Loucy (cell line): ENCODE data around the gene AGAP3.

Source experiments
- EZH2phosphoT487 ChIP-seq: fragments of 200-600 bp; IDR thresholded peaks from 2 replicates; pipeline ENCODE4 v1.6.1; 2018; ENCODE audit warnings: antibody characterized with exemption, mild to moderate bottlenecking, moderate library complexity, borderline replicate concordance
- TF ChIP-seq, protein P1 (sequence below): fragments of 200-600 bp; sonication (generic); conservative IDR thresholded peaks from 2 replicates; pipeline ENCODE4 v1.5.1; 2014; ENCODE audit warnings: mild to moderate bottlenecking, antibody characterized with exemption, low read length

DNA sequence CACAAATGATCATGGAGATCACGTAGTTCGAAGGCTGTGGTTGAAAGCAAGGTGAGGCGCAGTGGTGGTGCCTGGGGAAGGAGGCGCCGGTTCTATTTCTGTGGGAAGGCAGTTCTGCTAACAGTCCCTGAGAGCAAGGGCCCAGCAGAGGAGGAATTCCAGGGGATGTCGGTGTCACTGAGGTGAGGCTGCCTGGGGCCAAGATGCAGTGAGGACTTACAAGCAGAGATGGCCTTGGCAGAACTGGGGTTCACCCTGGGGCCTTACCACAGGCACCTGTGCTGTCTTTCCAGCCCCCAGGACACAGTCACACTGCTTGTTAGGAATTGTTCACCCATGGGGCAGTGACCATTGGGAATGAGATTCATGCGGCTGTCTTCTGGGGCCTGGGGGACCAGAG is 54.6 kb downstream of the AGAP3 start:
- TF ChIP-seq, protein P1, sequence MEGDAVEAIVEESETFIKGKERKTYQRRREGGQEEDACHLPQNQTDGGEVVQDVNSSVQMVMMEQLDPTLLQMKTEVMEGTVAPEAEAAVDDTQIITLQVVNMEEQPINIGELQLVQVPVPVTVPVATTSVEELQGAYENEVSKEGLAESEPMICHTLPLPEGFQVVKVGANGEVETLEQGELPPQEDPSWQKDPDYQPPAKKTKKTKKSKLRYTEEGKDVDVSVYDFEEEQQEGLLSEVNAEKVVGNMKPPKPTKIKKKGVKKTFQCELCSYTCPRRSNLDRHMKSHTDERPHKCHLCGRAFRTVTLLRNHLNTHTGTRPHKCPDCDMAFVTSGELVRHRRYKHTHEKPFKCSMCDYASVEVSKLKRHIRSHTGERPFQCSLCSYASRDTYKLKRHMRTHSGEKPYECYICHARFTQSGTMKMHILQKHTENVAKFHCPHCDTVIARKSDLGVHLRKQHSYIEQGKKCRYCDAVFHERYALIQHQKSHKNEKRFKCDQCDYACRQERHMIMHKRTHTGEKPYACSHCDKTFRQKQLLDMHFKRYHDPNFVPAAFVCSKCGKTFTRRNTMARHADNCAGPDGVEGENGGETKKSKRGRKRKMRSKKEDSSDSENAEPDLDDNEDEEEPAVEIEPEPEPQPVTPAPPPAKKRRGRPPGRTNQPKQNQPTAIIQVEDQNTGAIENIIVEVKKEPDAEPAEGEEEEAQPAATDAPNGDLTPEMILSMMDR: no peak
- TF ChIP-seq EZH2phosphoT487: no peak
